GM19238 (cell line): ENCODE measurements around the gene GNAS-AS1.

Experiments
- DNase-seq: peaks from one replicate; pipeline ENCODE4 v3.0.0; 2011; ENCODE audit warnings: low spot score; ENCODE audit not compliant: insufficient read length

GNAS-AS1 gene

DNA sequence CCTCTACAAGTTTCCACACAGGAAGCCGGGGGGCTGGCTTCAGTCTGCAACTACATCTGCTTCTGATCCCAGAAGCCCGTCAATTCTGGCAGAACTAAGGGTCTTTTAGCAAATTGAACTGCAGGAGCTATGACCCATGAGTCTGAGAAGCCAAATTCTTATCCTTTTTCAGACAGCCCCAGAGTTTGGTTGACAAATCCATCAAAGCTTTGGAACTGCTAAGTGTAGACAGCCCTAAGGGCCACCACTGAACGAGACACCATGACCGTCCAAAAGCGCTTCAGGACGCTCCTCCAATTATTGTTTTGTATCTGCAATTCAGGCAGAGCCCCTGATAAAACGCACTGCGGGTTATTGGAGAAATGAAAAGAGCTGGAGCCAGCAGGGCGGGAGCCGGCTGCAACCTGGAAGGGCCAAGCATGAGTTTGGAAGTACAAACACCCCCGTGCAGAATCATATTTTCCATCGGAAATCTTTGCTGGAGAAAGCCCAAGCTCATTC, 67.1 kb downstream of the GNAS-AS1 start:
- no peak for DNase-seq

DNA sequence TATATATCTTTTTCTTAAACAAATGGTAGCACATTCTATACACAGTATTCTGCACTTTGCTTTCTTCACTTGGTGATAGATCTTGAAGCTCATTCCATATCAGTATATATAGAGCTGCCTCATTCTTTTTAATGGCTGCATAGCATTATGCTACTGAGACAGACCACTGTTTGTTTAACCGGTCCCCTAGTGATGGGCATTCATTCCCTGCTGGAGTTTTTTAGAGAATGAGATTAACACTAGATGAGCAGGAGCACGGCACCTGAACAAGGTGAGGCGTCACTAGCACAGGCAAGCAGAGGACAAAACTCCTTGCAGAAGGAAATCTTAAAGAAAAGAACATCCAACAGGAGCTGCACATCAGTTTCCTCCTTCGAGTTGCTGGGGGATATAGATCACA, 69.6 kb downstream of the GNAS-AS1 start:
- no peak for DNase-seq

DNA sequence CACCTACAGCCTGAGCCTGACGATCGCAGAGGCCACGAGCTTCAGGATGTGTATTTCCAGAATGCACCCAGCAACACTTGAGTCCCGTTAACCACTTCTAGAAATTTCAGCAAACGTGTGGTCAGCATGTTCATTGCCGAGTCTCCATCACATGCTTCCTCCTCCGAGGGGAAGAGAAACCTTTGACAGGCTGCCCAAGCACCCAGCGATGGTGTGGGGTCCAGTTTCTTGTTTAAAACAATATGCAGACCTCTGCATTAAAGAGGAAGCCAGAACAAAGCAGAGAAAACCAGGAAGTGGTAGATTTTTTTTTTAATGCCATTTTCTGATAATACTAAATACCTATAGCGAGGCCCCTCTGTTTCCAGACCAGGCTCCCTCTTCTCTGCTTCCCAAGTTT, 71.9 kb downstream of the GNAS-AS1 start:
- no peak for DNase-seq

DNA sequence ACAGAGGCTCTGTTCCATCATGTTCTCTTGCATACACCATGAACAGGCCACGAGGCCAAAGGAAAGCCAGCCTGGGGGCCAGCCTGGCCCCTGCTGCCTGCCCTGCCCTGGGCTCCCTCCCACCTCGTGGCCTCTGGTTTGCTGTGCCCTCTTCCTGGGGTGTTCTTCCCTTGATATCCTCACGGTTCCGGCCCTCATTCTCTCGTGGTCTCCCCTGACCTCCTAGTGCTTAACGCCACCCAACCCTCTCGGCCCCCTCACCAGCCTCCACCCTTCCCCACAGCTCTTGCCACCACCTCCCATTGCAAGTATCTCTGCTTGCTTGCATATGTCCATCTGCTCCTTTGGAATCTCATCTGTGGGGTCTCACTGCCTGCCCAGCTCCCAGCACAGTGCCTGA, 73.0 kb downstream of the GNAS-AS1 start:
- DNase-seq, result no peak

DNA sequence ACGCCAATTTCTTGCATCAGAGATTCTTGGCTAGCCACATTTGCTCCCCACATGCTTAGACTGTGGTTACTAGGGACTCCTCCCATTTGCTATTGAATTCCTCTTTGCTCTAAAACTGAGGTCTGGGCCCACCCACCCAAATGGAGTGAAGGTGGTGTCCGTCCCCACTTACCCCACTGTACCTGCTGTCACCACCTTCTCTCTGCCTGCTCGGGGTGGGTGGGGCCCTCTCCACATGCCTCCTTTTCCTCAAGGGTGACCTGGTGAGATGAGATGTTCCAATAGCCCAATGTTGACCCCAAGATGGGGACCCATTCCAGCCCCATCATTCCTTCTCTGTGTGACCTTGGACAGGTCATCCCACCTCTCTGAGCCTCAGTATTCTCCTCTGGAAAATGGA, 74.6 kb downstream of the GNAS-AS1 start:
- DNase-seq, result no peak

DNA sequence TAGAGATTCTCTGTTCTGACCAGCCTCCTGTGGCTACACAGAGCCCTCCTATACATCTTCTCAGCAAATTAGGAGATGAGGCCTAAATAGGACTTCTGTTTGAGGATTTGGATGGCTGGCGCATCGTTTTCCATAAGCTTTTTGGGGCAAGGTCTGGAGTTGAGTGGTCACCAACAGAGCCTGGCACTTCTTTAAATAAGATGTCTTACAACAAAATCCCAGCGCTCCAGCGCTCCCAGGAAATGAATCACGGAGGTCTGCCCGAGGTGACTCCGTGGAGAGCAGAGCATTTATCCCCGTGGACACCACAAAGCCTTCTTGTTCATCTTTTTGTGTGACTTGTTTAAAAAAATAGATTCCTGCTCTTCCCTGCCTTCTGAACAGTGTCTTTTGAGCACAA, 75.3 kb downstream of the GNAS-AS1 start:
- no peak for DNase-seq

DNA sequence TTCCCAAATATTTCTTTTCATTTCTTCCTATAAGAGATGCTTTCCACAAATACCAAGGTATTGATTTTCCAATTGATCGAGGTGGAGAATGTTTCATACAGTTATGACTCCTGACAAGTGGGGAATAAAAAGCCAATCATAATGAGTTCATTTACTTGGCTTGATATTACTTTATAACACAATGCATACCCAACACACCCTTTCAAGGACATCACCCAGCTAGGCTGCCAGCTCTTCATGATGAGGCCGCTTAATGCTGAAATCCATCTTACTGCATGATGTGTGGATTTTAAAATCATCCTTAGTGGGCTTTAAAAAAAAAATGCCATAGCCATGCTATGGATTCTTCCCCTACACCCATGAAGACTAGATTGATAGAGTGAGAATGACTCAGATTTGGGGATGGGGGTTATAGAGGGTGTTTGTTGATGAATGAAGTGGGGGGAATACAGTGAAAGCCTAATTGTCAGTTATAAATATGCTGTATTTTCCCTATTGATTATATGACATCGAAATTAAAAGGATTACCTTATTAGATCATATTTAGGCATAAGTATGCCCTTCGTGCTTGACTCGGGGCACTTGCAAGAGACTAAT, 75.9 kb downstream of the GNAS-AS1 start:
- no peak for DNase-seq

DNA sequence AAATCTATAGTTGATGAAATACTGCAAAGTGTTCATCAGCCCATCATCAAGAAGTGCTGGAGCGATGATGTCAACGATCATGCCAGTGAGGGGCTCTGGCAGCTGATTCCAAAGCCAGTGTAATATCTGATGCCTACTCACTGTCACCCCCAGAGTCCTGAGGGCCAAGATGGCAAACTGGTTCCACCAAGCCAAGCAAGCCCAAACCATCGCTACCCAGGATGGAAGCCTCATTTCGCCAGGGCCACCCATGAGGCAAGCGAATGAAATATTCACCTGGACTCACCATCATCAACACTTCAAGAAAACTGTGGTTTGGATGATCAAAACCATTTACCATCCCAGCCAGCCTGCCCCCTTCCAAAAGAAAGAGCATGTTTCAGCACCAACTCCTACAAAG, 76.5 kb downstream of the GNAS-AS1 start:
- DNase-seq, result no peak

DNA sequence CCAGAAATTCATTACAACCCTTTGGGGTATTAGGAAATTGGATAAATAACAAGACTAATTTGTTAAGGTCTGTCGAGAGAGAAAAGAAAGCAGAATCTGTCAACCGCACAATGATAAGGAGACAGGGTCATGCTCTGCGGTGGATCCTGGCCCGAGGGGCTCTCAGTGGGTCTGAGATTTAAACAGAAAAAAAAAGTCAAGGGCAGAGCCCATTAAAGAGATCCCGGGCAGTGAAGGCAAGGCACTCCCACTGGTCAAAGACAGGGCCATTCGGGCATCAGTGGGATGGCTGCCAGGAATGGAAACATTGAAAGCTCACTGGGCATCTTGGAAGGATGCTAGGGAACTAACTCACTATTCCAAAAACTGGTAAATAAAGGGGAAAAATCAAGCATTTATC, 77.9 kb downstream of the GNAS-AS1 start:
- no peak for DNase-seq
